Femur (tissue), 1 donor: ENCODE data around the gene SERF2.
A peak's percentile ranks its signal among the peaks of the same experiment; 100 is the strongest.
"Not testable (repeated sequence)": the region's sequence is repeated elsewhere in the genome, so short reads cannot be mapped to it uniquely, and the experiment has no call there.

Experiments used
- DNase-seq: peaks from one replicate; pipeline ENCODE4 v3.0.0-alpha.2; 2017

The SERF2 gene

DNA sequence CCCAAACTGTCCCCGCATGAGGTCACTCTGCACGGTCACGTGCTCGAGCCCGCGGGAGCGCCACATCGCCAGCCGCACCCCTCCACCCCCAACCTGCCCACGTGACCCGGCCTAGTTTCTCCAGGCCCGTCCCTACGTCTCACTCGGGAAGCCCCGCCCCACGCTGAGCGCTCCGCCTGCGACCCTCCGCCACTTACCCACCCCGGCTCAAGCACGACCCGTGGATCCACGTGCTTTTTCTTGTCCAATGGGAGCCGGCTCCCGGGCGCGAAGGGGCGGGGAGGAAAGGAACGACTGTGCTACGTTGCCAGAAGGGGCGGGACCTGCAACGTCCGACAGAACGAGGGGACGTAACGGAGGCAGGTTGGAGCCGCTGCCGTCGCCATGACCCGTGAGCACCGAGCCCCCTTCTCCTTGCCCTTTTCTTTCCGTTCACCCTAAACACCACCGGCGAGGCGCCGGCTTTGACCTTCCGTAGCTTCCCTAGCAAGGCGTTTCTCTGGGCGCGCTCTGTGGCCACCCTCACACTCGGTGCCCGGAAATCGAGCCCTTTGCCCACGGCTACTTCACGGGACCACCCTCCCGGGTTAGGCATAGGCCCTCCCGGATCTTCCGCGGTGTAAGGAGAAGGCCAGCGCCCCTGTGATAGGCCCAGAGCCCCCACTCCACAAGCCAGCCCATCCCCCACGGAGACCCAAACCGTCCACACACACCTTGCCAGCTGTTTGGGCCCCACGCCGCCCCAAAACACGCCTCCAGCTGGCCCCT lies at the start of gene SERF2:
Gene SERF2 (plus strand): TSS at position 328 of the 768 bp plus-strand sequence. CDS start 57 bp downstream, at position 385.
- DNase-seq: peak; percentile 100

DNA sequence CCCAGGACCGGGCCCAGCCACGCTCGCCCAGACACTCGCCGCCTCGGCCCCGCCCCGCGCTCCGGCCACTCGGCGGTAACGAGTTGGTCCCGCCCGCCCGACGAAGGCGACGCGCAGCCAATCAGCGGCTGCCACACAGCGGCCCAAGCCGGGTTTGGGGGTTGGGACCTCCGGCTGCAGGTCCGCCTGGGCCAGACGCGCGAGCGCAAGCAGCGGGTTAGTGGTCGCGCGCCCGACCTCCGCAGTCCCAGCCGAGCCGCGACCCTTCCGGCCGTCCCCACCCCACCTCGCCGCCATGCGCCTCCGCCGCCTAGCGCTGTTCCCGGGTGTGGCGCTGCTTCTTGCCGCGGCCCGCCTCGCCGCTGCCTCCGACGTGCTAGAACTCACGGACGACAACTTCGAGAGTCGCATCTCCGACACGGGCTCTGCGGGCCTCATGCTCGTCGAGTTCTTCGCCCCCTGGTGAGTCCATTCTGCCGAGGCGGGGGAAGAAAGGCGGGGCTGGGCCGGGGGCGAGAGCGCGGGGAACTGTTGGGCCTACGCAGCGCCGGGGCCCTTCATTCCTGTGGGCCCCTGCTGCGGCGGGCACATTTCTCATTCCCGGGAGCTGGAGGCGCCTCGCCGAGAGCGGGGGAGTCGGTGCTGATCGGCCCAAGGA lies 45.7 kb upstream of the SERF2 start, which contains the start of gene PDIA3:
Gene PDIA3 (plus strand): TSS at position 194 of the 658 bp plus-strand sequence. CDS start 102 bp downstream, at position 296.
- peak; percentile 97 for DNase-seq

DNA sequence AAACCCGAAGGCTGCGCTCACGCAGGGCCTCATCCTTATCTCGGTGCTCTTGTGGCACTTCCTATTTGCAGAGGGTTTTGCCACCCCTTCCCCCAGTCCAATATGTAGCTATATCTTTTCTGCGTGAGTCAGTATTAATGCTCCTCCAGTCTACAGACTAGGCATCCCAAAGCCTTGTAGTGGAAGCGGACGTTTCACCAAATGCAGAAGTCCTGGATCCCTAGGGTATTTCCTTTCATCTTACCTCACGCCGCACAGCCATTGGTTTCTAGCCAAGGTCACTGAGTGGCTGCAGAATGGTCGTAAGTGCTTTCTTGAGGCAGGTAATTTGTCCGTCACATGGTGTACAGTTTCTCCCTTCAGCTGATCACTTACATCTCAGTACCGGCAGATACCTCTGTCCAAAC lies 45.2 kb upstream of the SERF2 start:
- not testable (repeated sequence) for DNase-seq

DNA sequence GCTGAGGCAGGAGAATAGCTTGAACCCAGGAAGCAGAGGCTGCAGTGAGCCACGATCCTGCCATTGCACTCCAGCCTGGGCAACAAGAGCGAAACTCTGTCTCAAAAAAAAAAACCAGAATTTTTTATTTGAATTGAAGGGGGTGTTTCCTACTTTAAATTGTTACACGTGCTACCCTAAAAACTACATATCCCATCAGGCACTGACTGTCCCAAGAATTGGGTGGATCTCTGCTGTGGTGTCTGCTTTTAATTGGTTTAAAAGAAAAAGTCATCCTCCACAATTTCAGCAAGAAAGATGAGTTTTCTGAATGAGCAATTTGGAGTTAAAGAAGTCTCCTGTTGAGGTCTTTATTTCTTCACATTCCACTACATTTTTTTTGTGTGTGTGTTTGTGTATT lies 43.7 kb upstream of the SERF2 start:
- no peak for DNase-seq

DNA sequence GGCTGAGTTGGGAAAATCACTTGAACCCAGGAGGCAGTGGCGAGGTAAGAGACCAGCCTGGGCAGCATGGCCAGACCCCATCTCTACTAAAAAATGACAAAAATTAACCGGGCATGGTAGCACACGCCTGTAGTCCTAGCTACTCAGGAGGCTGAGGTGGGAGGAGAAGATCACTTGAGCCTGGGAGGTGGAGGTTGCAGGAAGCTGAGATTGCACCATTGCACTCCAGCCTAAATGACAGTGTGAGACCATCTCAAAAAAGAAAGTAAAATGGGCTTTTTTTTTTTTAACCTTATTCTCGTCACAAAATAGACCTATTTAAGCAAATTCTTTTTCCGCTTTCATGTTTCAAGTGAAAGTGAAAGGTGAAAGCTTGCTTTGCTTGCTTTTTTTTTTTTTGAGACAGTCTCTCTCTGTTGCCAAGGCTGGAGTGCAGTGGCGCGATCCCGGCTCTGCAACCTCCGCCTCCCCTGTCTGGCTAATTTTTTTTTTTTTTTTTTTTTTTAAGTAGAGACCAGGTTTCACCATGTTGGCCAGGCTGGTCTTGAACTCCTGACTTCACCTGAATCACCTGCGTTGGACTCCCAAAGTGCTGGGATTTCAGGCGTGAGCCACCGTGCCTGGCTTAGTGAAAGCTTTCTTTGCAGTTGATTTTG lies 42.3 kb upstream of the SERF2 start:
- no peak for DNase-seq

DNA sequence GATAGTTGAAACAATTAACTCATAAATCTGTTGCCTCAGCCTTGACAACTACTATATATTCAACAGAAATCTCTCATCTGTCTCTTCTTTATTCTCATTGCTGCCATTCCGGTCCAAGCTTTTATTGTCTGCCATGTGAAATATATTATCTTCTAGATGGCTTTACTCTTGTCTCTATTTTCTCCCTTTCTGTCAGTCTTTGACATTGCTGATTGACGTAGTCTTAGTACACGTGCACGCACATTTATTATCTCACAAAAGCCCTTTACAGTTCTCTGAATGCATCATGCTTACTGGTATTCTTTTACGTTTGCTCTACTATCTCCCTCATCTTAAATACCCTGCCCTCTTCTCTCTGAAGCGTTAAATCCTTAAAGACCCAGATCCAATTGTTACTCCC lies 40.2 kb upstream of the SERF2 start:
- DNase-seq: no peak

DNA sequence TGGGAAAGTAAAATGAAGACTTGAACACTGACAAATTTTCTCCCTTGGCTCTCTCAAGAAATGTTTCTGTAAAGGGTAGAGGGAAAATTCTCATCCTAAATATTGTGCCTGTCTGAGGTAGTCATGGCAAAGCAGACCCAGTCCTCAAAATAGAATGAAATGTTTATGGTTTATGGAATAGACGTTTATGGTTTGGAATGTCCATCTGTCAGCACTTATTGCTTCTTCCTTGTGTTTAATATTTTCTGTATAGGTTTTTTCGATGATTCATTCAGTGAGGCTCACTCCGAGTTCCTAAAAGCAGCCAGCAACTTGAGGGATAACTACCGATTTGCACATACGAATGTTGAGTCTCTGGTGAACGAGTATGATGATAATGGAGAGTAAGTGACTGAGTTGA lies 29.3 kb upstream of the SERF2 start:
- no peak for DNase-seq

DNA sequence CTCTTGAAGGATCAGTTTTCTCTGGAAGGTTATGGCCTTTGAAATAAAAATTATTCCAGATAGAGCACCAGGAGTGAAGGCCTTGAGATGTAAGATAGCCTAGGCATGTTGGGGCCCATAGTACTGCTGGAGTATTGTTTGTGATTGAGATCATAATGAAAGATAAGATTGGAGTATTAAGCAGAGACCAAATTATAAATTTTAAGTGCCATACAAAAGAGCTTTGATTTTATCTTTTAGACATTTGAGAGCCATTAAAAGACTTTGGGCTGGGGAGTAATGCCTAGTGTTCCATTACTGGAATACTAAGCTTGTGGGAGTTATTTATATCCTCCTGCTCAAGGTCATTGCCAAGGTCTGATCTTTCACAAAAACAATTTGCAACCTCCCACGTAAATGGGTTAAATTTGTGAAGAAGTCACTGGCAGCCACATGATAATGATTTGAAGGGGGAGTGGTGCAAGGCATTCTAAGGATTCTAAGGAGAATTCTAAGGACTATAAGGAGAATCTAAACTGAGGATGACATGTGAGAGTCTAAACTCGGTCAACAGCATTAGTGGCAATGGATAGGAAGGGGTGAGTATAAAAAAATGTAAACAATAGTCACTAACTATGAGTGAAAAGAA lies 28.2 kb upstream of the SERF2 start:
- no peak for DNase-seq

DNA sequence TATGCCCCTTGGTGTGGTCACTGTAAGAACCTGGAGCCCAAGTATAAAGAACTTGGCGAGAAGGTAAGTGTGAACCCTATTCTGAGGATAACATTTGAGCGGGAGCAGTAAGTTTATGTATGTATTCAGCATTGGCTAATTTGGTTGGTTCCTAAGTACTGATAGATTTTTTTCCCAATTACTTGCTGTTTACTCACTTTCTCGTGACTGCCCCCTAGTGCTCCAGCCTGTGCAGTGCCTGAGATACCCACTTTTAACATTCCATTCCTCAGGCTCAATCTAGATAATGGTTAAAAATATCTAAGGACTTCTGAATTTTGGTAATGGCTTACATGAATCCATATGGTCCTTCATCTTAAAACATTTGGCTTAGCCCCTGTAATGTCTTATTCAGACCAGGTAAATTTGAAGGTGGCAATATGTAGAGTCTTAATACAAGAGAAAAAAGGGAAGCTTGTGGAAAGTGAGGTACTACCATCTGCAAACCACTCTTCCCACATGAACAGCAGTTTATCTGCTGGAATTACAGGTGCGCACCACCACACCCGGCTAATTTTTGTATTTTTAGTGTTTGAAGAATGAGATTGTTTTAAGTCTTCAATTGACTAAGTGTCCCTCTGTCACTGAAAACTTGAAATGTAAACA lies 22.4 kb upstream of the SERF2 start:
- peak; percentile 33 for DNase-seq

DNA sequence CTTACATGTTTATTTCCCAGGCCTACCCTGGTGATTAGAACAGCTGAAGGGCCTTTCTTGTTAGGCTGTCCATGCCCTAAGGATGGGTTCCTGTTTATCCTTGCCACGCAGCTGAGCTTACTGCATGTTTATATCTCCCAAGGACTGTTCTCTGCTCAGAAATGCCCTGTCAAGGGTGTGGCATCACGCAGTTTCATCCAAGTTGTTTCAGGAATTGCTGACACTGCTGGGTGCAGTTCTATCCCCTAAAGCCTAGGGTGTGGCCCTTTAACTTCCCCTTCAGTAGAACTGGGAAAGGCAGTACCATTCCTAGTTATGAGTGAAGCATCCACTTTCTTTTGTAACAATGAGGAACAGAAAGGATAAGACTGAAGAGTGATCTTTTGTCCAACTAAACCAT lies 20.3 kb upstream of the SERF2 start:
- no peak for DNase-seq

DNA sequence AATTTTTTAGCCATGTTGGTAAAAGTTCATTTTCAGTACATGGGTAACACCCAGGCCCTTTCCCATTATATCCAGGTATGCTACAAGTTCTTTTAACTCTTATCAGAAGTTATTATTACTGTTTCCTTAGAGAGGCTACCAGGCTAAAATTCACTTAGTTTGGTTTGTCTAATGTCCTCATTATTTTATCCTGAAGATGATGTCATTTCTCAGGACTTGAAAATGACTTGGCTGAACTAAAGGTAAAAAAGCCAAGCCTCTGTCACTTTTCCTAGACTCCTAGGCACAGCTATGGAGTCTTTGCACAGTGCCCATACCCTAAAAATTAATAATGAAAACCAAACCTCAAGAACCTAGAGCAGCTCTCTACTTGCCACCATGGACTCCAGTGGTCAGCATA lies 19.5 kb upstream of the SERF2 start:
- DNase-seq: no peak

DNA sequence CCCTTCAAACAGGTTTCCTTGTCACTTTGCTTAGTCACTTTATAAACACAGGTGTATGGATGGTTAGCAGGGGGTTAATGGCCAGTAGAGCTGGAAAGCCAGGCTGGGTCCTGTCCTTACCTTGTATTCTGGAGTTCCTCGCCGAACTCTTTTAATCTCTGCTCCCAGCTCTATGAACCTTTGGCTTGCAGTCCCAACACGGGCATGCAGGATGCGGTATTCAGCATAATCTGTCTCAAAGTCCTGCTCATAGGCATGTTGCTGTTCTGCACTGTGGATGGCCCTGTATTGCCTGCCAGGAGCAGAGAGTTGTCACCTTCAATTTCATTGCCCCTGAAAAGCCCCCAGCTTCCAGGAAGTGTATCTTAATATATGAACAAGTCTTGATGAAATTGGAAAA lies 18.1 kb upstream of the SERF2 start:
- DNase-seq: no peak

DNA sequence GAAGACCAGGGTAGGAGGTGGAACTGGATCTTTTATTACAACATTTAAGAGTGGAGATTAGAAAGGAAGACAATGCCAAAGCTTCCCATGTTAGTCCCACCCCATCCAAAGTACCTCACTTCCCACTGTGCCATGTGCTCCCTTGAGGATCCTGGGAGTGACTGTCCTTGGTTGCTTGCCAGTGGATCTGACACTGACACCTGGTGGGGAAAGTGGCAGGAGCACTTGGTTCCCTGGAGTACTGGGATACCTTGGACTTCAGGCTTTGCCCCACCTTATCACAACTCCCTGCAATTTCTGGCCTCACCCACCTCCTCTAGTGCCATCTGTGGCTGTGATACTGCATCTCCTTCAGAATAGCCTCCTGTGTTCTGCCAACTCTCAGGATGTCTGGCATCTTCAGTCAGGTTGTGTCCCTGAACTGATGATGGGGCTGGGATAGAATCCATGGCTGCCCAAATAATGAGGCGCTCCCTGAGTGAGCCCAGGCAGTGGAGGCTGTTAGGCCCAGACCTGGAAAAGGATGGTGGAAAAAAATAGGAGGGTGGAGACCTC lies 16.6 kb upstream of the SERF2 start:
- DNase-seq: no peak

DNA sequence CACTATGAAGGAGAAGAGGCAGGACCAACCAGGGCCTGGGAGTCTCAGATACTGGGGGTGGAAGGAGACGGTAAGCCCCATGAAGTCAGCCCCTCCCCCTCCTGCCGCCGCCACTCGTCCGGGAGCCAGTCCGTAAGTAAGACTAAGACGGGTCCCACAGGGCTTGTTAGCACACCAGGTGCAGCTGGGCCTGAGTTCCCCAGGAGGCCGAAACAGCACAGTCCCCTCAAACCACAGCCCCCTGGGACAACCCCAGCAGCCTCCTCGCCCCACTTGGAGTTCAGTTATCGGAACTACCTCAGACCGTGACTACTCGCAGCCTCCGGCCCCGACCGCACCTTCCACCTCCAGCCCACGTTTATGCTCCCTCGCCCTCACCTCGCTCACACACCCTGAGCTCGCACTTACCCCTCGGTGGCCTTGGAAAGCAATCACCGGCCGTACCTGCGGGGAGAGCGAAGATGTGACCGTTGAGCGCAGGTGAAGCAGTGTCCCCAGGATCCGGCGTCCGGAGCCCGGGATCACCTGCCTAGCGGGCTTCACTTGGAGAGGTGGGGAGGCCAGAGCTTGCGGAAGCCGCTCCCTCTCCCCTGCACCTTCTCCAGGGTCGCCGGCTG lies 15.9 kb upstream of the SERF2 start:
- DNase-seq: peak; percentile 64

DNA sequence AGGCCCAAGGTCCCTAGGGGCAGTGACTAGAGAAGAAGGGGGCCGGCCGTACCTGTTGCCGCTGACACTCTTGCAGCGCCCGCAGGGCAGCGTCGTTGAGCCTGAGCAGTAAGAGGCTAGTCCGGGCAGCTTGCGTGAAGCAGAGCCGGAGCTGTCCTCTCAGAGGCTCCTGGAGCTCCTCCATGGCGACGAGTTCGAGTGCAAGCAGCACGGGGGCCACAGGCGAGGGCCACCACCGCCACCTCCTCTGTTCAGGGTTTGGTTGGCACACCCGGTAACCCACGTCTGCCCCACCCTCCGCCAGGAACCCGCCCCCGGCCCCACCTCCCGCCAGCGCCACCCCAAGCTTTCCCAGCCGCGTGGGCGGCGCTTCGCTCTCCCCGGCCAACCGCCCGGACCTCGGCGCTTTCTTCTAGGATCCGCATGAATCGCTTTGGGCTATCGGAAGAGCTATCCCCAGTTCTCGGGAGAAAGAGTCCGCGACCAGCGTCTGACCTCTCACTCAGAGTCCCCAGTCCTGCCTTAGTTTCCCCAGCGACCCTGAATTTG lies 15.3 kb upstream of the SERF2 start, which contains the start of gene ELL3:
Gene ELL3 (minus strand): TSS at position 249 of the 549 bp plus-strand sequence. CDS start 65 bp downstream, at position 184.
- peak; percentile 86 for DNase-seq

DNA sequence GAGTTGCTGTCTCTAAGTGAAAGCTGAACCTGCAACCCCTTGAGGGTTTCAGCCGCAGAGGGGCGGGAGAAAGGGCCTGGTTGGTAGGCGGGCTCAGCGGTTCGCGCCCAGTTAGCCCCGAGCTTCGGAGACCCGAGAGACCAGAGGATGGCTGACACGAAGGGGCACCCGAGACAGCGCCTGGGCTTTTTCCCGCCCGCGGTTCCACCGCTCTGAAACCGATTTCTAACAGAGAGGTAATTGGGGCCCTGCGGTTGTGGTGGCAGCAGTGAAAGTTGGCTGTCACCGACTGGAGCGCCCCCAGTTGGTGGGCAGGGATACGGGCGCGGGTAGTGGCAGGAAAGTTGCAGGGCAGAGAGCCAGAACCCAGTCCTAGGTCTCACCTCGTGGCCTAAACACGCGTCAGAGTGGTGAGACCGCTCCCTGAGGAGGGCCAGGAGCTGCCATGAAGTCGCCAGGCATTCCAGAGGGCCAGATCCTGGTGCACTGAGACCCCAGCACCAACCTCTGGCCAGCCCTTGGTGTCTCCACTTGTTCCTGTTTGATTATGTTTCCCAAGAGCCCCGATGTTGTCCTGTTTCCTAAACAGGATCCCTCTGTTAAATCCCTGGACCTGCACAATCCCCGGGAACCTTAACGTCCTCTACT lies 14.7 kb upstream of the SERF2 start:
- peak; percentile 87 for DNase-seq

DNA sequence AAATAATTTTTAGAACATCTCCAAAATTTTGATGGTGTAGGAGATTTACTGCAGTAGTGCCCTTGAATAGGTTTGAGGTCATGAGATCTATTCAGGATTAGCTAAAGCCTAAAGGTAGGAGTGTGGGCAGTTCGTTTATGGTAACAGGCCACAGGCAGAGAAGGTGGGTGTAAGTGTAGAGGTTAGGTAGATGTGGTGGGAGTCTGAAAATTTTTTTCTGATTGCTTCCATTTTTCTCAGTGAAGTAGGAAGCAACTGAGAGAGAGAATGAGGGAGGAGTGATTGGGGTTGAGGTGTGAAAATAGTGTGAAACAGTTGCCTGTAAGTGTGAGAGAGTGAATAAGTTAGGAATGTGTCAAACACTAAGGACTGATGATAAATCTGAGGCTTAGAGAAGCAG lies 13.1 kb upstream of the SERF2 start:
- no peak for DNase-seq

DNA sequence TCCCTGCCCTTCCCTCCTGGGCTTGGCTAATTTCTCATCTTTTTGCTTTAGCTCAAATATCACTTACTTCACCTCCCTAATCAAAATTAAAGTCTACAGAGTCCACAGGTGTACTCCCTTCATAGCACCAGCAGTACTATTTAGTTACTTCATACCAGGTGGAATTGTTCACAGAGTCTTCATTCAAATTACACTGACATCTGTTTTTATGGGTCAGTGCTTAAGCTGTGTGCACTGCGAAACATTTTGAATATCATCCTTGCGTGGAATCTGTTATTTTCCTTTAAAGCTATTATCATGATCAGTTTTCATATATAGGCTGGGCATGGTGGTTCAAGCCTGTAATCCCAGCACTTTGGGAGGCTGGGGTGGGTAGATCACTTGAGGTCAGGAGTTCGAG lies 2.7 kb upstream of the SERF2 start:
- no peak for DNase-seq

DNA sequence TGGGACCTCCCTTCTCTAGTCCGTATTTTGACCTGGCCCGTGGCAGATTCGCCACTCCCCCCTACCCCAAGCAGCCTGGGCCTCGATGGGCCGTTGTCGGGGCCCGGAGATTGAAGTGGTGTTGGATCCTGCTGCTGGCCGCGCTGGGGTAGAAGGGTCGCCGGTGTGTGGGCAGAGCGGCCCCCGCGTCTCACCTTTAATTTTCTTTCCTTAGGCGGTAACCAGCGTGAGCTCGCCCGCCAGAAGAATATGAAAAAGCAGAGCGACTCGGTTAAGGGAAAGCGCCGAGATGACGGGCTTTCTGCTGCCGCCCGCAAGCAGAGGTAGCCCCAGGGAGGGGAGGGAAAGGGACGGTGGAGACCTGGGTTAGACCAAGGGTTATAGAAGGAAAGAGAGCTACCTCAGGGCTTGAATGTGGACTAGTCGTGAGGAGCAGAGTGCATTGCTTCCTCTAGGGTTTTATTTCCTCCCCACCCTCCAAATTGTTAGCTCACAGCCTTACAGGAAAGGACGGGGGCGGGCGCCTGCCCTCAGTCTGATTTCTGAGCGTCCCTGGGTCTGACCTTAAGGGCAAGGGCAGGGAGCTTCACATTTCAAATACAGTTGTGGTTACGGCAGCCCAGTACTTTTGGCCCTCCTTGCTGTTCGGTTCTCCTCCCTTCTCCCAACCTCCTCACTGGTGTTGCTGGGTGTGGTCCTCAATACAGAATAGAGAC lies 799 bp downstream of the SERF2 start:
- peak; percentile 47 for DNase-seq

DNA sequence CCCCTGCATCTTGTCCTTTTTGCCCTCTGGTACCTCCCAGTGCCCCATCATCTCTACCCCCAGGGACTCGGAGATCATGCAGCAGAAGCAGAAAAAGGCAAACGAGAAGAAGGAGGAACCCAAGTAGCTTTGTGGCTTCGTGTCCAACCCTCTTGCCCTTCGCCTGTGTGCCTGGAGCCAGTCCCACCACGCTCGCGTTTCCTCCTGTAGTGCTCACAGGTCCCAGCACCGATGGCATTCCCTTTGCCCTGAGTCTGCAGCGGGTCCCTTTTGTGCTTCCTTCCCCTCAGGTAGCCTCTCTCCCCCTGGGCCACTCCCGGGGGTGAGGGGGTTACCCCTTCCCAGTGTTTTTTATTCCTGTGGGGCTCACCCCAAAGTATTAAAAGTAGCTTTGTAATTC lies 1.5 kb downstream of the SERF2 start:
- no peak for DNase-seq
